Measurements from ENCODE around the gene SFXN5.

DNA sequence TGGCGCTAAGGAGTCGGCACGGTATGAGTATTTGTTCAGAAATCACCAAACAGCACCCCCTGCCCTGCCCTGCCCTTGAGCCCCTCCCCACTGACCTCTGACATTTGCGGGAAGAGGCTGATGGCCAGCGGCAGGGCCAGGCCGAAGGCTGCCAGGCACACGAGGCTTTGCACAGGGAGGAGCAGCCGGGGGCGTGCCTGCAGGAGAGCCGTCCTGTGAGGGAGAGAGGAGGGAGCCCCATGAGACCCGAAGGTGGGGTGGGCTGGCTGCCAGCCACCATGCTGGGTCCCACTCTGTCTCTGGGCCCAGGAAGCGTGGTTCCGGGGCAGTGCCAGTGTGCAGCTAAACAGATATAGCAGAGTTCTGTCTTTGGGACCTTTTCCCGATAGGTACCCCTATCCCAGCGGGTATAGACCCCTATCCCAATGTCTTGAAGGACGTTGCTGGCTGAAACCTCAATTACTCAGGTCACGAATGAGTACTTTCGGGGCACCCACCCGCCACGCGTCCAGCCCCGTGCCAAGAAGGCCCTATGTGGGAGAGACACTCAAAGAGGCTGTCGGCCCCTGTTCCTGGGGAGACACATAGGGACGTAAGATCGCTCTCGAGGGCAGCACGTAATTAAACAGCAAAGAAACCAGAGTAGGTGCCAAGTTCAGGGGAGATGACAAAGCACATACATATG lies 110.3 kb downstream of the SFXN5 start:
- TF ChIP-seq HDGF (IDR thresholded peaks at IDR 0.05; ENCODE audit: borderline replicate concordance) (no peak), ELF4 (IDR thresholded peaks at IDR 0.05) (no peak), FOXM1 (IDR thresholded peaks at IDR 0.05; ENCODE audit: borderline replicate concordance) (no peak), TARDBP (IDR thresholded peaks at IDR 0.05) (no peak), BHLHE40 (IDR thresholded peaks at IDR 0.05; ENCODE audit: borderline replicate concordance) (no peak)
